ELF-1 (cell line): ENCODE measurements around the gene KCNK17.
A peak's percentile ranks its signal among the peaks of the same experiment; 100 is the strongest.

Experiments used
- DNase-seq: peaks from one replicate; pipeline ENCODE4 v3.0.0-alpha.2; 2016; ENCODE audit warnings: low read depth, low spot score

KCNK17 gene

DNA sequence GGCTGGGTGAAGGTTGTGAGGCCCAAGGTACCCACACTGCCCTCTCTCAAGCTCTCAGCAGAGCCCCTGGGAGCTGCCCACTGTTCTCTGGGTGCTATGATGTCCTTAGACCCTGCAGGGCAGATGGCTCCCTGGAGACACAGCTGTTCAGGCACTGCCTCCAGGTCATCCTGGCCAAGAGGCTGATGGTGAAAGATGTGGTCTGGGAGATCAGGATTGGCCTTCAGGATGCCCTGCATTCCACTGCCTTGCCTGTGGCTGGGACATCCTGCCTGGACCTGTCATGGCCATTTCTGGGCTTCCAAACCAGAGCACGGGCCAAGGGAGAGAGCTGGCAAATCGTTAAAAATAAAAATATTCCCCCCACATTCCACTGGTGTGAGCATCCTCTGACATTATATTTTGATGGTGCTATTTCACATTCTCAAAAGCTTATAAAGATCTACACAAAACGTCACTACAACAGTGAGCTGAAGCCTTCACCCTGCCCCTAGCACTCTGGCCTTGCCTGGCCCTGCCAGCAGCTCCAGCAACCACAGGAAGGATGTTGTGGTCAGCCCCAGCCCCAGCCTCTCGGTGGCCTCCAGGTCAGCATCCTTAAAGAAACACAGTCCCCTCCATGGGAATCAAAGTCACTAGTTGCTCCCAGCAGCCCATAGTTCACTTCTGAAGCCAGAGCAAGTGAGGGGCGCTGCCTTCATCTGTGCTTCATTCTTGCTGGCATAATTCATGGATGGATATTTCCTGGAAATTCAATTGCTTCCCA is 21.7 kb upstream of the KCNK17 start:
- DNase-seq, result no peak

DNA sequence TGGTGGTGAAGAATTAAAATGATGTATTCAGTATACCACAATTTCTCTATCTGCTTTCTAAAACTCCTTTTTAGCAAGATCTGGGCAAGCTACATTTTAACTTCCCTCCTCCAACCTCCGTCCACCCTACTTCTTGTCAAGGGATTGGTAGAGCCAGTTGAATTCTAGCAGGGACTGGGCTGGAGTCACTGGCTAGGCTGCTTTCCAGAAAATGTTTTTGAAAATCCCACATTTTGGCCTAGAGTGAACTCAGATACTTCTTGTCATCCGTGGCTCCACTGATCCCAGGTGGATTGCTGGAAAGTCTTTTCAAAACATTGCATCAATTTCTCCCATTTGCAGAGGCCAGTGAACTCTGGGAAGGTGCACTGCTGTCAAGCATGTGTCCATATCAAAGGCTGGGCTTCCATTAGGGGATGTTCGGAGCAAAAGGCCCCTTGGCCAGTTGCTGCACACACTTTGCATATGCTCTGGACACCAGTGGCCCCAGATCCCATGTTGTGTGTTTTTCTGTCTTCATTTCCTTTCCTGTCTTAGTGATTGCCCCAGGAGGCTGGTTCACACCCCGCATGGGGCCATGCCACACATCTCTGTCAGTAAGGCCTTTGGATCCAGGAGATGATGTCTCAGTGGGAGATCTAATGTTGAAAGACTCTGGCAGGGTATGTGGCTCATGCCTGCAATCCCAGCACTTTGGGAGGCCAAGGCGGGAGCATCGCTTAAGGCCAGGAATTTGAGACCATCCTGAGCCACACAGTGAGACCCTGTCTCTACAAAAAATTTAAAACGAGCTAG is 19.6 kb upstream of the KCNK17 start:
- no peak for DNase-seq

DNA sequence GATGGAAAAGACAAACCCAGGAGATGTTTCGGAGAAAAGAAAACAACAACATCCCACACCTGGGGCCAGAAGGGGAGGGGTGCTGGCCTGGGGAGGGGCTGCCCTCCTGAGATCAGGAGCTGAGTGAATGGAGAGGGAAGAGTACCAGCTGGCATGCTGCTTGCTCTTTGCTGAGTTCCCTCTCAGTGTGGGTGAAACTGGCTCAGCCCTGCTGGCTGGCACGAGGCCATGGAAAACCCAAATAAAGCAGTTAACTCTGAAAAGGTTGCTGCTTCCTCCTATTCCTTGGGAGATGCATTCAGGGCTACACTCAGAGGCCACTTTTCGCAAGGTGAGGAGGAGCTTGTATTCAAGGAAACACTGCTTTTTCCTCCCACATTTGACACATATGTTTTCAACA is 16.3 kb upstream of the KCNK17 start:
- DNase-seq, result no peak

GRCh38 chr6:39330057-39330456 is 15.8 kb upstream of the KCNK17 start:
- DNase-seq, result no peak

DNA sequence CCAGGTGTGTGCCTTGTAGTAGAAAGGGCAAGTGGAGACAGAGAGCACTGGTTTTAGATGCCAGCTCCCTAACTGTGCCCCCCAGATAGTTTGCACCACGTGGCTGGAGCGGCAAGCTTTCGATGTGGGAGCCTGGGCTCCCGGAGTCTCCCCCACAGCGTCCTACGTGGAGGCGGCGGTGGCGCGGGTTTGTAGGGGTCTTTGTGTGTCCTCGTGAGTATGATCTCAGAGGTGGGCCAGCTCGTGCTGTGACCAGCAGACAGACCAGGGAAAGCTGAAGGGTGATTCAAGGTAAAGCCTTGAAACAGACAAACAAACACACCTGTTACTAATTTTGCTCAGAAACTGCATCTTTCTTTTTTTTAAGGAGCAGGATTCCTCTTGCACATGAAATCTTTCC is 13.8 kb upstream of the KCNK17 start:
- DNase-seq, result no peak

GRCh38 chr6:39327507-39327906 is 13.3 kb upstream of the KCNK17 start:
- no peak for DNase-seq

- no peak for DNase-seq
Observed at GRCh38 chr6:39322306-39322850, 8.2 kb upstream of the KCNK17 start, which contains the start of gene KCNK16. Gene KCNK16 (minus strand): TSS chr6:39322702. CDS start chr6:39322540, 162 bp downstream.

DNA sequence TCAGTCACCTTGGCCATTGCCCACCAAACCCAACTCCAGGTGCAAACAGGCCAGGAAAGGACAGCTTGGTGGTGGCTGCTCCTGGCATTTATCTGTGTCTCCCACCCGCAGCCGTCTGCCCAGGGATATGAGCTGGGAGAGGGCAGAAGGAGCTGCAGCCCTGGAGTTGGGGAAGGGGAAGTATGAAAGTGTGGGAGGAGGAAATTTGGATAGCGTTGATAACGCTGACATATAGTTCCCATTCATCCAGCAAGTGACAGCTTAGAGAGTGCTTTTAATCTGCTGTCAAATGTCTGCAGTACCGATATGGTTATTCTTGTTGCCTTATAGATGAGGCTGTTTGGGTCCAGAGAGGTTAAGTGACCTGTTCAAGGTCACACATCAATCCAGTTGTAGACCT is 7.5 kb upstream of the KCNK17 start:
- no peak for DNase-seq

- no peak for DNase-seq
Observed at GRCh38 chr6:39320363-39320984, 6.3 kb upstream of the KCNK17 start.

GRCh38 chr6:39319621-39320362 is 5.6 kb upstream of the KCNK17 start:
- DNase-seq, result no peak

- DNase-seq, result no peak
Observed at GRCh38 chr6:39317256-39317655, 3.0 kb upstream of the KCNK17 start.

GRCh38 chr6:39313526-39314272 is 520 bp downstream of the KCNK17 start:
- DNase-seq, result no peak

DNA sequence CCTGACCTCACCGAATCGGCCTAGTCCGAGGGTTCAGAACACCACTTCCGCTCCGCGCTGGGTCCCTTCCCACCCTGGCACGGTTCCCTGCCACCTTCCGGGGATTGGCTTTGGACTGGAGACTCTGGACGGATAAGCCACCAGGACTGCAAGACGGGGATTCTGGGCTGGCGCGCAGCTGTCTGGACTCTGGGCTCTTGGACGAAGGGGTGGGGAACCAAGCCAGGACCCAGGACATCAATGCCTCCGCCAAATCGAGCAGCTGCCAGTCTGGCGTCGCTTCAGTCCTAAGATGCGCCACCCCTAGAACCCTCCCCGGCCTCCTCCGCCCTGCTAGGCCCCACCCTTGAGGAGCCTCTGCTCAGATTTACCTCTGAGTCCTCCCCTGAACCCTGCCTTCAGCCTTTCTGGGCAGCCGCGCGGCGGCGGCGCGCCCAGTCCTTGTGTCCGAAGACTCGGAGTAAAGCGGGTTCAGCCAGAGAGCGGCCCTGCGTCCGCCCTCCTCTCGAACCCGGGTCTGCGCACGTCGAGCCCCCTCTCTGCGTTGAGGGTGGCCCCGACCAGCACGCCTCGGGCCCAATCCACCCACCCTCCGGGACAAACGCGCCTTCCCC is 1.2 kb downstream of the KCNK17 start:
- DNase-seq, result no peak

DNA sequence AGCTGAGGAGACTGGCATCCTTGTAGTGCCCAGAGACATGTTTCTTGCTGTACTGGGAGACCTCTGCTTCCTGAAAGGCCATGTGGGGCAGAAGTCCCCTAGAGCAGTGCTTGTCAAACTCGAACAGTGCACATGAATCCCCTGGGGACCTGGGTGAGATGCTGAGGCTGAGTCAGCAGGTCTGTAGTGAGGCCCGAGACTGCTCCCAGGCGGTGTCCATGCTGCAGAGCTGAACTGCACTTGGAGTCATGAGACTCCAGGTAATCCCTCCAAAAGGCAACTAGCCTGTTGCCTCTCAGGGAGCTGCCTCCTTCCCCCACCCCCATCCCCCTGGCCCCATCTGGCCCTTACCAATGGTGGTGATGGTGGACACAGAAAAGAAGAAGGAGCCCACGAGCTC is 3.7 kb downstream of the KCNK17 start:
- DNase-seq, result no peak

DNA sequence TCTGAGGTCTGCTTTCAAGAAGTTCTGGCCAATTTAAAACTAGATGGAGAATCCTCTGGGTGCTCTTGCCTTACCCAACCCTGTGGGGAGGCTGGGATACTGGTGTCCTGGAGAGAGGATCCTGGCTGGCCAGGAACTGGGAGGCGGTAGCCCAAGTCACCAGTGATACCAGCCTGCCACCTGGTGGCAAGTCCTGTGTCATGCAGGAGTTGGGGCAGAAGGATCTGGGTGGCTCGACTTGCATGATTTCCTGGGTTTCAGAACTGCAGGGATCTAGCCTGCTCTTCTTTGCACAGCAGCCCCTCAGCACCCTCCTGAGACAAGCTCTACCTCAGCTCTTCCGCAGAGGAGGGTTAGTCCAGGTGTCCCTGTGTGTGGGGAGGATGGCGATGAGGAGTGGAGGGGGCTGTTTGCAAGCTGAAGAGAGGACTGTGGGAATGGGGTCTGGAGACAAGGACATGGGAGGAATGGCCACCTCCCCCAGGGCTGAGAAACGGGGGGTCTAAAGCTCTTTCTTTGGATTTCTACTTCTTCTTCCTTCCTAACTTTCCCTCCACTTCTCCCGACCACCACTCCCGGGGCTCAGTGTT is 4.2 kb downstream of the KCNK17 start:
- DNase-seq, result peak; percentile 81

- no peak for DNase-seq
Observed at GRCh38 chr6:39307462-39307861, 6.8 kb downstream of the KCNK17 start.

DNA sequence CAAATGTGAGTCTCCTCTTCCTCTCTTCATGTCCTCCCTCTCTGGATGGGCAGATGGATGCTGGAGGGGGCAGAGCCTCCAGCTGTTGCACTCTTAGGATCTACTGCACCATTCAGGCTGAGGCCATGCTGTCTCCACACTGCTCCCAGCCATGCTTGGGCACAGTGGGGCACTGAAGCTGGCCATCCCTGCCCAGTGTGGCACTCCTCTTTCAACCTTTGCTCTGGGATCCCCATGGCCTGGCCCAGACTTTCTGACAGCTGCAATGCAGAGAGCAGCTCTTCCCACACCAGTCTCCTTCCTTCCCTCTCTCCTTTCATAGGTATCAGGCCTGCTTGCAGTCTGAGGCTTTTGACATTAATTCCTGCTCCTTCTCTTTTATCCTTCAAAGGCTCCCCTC is 9.3 kb downstream of the KCNK17 start:
- DNase-seq, result no peak

DNA sequence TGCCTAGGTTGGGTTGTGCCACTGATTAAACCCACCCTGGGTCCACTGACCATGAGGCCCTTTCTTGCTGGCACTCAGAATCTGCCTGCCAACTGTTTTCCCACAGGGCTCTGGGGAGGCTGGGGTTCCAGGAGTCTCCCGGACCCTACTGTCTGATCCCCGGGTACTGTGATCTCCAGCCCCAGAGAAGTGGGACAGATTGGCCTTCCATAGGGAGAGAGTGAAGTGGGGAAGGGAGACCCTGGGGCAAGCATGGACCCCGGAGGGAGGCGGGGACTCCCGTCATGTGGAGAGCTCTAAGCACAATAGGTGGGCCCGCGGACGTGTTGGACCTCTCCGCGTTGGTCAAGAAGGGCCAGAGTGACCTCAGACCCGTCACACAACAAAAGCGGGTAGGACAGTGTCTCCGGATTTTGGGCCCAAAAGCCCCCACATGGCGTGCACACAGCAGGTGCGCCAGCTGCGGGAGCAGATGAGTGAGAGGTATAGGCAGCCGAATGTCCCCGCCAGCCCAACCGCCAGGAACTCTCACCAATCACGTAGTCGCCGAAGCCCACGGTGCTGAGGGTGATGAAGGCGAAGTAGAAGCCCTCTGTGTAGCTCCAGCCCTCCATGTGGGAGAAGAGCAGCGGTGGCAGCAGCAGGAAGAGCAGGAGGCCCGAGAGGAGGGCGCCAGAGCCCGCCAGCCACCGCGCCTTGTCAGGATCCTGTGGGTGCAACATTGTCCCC is 10.6 kb downstream of the KCNK17 start:
- DNase-seq, result no peak

- DNase-seq, result peak; percentile 91
Observed at GRCh38 chr6:39302669-39303424, 11.4 kb downstream of the KCNK17 start.
